Trophoblast cell (in vitro differentiated cells and primary cell): ENCODE data around the gene HMCES. TPM values are rescaled to one million over a fixed set of nuclear protein-coding genes. Genes with fewer than 3 reads are reported as not detected.

Experiments
- DNase-seq, 2 donors: peaks; one replicate each; pipeline ENCODE4 v3.0.0-alpha.2; 2016
- H2AFZ ChIP-seq: 2 replicates; pipeline ENCODE4 v1.6.1; 2013; ENCODE audit warnings: low read length, moderate library complexity, mild to moderate bottlenecking; ENCODE audit not compliant: insufficient read depth, poor library complexity
- H2AK5ac ChIP-seq: 2 replicates; pipeline ENCODE4 v1.6.1; 2013; ENCODE audit warnings: mild to moderate bottlenecking, low read length
- H2BK120ac ChIP-seq: 2 replicates; pipeline ENCODE4 v1.6.1; 2013; ENCODE audit warnings: low read length, mild to moderate bottlenecking, moderate library complexity; ENCODE audit not compliant: insufficient read depth, poor library complexity
- H2BK12ac ChIP-seq: 2 replicates; pipeline ENCODE4 v1.6.1; 2013; ENCODE audit warnings: mild to moderate bottlenecking, low read length, moderate library complexity
- H2BK5ac ChIP-seq: 2 replicates; pipeline ENCODE4 v1.6.1; 2013; ENCODE audit warnings: low read length, low read depth, moderate library complexity, mild to moderate bottlenecking; ENCODE audit not compliant: poor library complexity
- H3K14ac ChIP-seq: 2 replicates; pipeline ENCODE4 v1.6.1; 2013; ENCODE audit warnings: mild to moderate bottlenecking, low read length
- H3K18ac ChIP-seq: 2 replicates; pipeline ENCODE4 v1.6.1; 2013; ENCODE audit warnings: mild to moderate bottlenecking, low read length
- H3K23ac ChIP-seq: 2 replicates; pipeline ENCODE4 v1.6.1; 2013; ENCODE audit warnings: low read length
- H3K27ac ChIP-seq: 2 replicates; pipeline ENCODE4 v1.5.1; 2013; ENCODE audit warnings: low read depth, mild to moderate bottlenecking, inconsistent platforms, low read length, moderate library complexity
- H3K27me3 ChIP-seq: 2 replicates; pipeline ENCODE4 v1.6.1; 2013; ENCODE audit warnings: inconsistent platforms, mild to moderate bottlenecking, low read length, moderate library complexity; ENCODE audit not compliant: insufficient read depth
- H3K36me3 ChIP-seq, 2 experiments: 1 replicate in 1 of 2; 2 replicates in 1 of 2; pipeline ENCODE4 v1.6.1; 2013; ENCODE audit warnings: low read length in 2 of 2, mild to moderate bottlenecking in 2 of 2, moderate library complexity in 1 of 2; ENCODE audit not compliant: insufficient read depth in 2 of 2, control insufficient read depth in 1 of 2
- H3K4ac ChIP-seq: 2 replicates; pipeline ENCODE4 v1.6.1; 2013; ENCODE audit warnings: low read depth, mild to moderate bottlenecking, low read length, moderate library complexity
- H3K4me1 ChIP-seq, 2 experiments: 1 replicate in 1 of 2; 2 replicates in 1 of 2; pipeline ENCODE4 v1.6.1; 2013; ENCODE audit warnings: low read length in 2 of 2, mild to moderate bottlenecking in 2 of 2, moderate library complexity in 1 of 2; ENCODE audit not compliant: insufficient read depth in 2 of 2, control insufficient read depth in 1 of 2
- H3K4me2 ChIP-seq: 2 replicates; pipeline ENCODE4 v1.6.1; 2013; ENCODE audit warnings: inconsistent platforms, mild to moderate bottlenecking, low read length, moderate library complexity
- H3K4me3 ChIP-seq: 2 replicates; pipeline ENCODE4 v1.5.1; 2013; ENCODE audit warnings: mild to moderate bottlenecking, low read depth, low read length, inconsistent platforms
- H3K79me1 ChIP-seq: one replicate; pipeline ENCODE4 v1.6.1; 2013; ENCODE audit warnings: low read length
- H3K79me2 ChIP-seq: 2 replicates; pipeline ENCODE4 v1.6.1; 2013; ENCODE audit warnings: low read length, mild to moderate bottlenecking; ENCODE audit not compliant: control insufficient read depth, insufficient read depth, poor library complexity
- H3K9ac ChIP-seq: 2 replicates; pipeline ENCODE4 v1.6.1; 2013; ENCODE audit warnings: mild to moderate bottlenecking, low read length
- H3K9me3 ChIP-seq: 2 replicates; pipeline ENCODE4 v1.6.1; 2013; ENCODE audit warnings: low read depth, mild to moderate bottlenecking, control low read depth, inconsistent platforms, low read length; ENCODE audit not compliant: insufficient read depth
- H4K12ac ChIP-seq: 2 replicates; pipeline ENCODE4 v1.6.1; 2013; ENCODE audit warnings: low read depth, mild to moderate bottlenecking, low read length, moderate library complexity
- H4K8ac ChIP-seq: 2 replicates; pipeline ENCODE4 v1.6.1; 2013; ENCODE audit warnings: low read depth, mild to moderate bottlenecking, low read length, moderate library complexity
- H4K91ac ChIP-seq: one replicate; pipeline ENCODE4 v1.6.1; 2013; ENCODE audit warnings: low read depth, mild to moderate bottlenecking, low read length, moderate library complexity
- WGBS: extraction: QIAGEN DNeasy Blood & Tissue Kit; methylation state at CpG from one replicate; pipeline ENCODE4 v1.1.7; 2013; ENCODE audit warnings: missing lambda C conversion rate; ENCODE audit not compliant: insufficient read length, insufficient coverage; ENCODE audit errors: extremely low coverage; 5-methylcytosine and 5-hydroxymethylcytosine counted together
- polyA plus RNA-seq: library from polyadenylated mRNA; stranded (reverse); fragments of 200-250 nt; gene quantifications from 2 replicates; pipeline ENCODE4 v1.2.3, GENCODE V29; 2013

The HMCES gene
- 21.7 and 22.2 TPM in 2 replicates for polyA plus RNA-seq

- H3K4me1 ChIP-seq, result peaks cover 0 to 5% of the 10 kb centered on the region in 2 experiments
- H2BK12ac ChIP-seq, result no peak within 1 kb of the TSS
- H3K27ac ChIP-seq, result peak within 1 kb of the TSS; percentile 87
- H4K12ac ChIP-seq, result peak within 1 kb of the TSS; percentile 66
- H3K14ac ChIP-seq, result peak within 1 kb of the TSS; percentile 50
- peak within 1 kb of the TSS; percentile 77 for H2AFZ ChIP-seq
- no peaks in the 10 kb centered on the region for H3K9me3 ChIP-seq
- H3K36me3 ChIP-seq, result peaks cover 23 to 33% of the 10 kb centered on the region in 2 experiments
- peaks cover 6% of the 10 kb centered on the region for H3K79me2 ChIP-seq
- peak within 1 kb of the TSS; percentile 78 for H3K4me3 ChIP-seq
- H3K79me1 ChIP-seq, result peaks cover 9% of the 10 kb centered on the region
- peak within 1 kb of the TSS; percentile 30 for H4K91ac ChIP-seq
- no CpG with 5 or more reads among the region's 44 CpGs for WGBS
- peak within 1 kb of the TSS; percentile 81 for H2BK5ac ChIP-seq
- H3K27me3 ChIP-seq, result no peaks in the 10 kb centered on the region
- peak within 1 kb of the TSS; percentile 77 for H3K4me2 ChIP-seq
- H2AK5ac ChIP-seq, result no peak within 1 kb of the TSS
- peak within 1 kb of the TSS; percentile 53 for H3K18ac ChIP-seq
- peak; percentile 89 to 91 for DNase-seq
- H2BK120ac ChIP-seq, result peak within 1 kb of the TSS; percentile 81
- peak within 1 kb of the TSS; percentile 42 for H3K4ac ChIP-seq
- H3K23ac ChIP-seq, result no peak within 1 kb of the TSS
- H3K9ac ChIP-seq, result peak within 1 kb of the TSS; percentile 68
- H4K8ac ChIP-seq, result peak within 1 kb of the TSS; percentile 73
These were observed at the start of gene HMCES for GRCh38 chr3:129278439-129278965. Gene HMCES (plus strand): TSS chr3:129278870. CDS start chr3:129279733, 863 bp downstream.

- no peak overlapping the region for H3K9ac ChIP-seq
- H4K91ac ChIP-seq, result peak overlapping the region; percentile 87
- DNase-seq, result peak; percentile 63 to 76
- H2BK120ac ChIP-seq, result peak overlapping the region; percentile 34
- no peaks in the 10 kb centered on the region for H3K79me2 ChIP-seq
- peak overlapping the region; percentile 69 for H3K27ac ChIP-seq
- peak overlapping the region; percentile 39 for H4K12ac ChIP-seq
- H3K14ac ChIP-seq, result peak overlapping the region; percentile 49
- H3K4me3 ChIP-seq, result no peak overlapping the region
- H3K27me3 ChIP-seq, result no peaks in the 10 kb centered on the region
- no peaks in the 10 kb centered on the region for H3K36me3 ChIP-seq
- peak overlapping the region; percentile 30 for H3K4ac ChIP-seq
- no peaks in the 10 kb centered on the region for H3K9me3 ChIP-seq
- H2AFZ ChIP-seq, result peak overlapping the region; percentile 32
- peaks cover 10 to 11% of the 10 kb centered on the region in 2 experiments for H3K4me1 ChIP-seq
- peak overlapping the region; percentile 34 for H3K18ac ChIP-seq
- no CpG with 5 or more reads among the region's 11 CpGs for WGBS
- H3K79me1 ChIP-seq, result peaks cover 8% of the 10 kb centered on the region
- H2AK5ac ChIP-seq, result no peak overlapping the region
- H3K23ac ChIP-seq, result no peak overlapping the region
- no peak overlapping the region for H3K4me2 ChIP-seq
- H2BK5ac ChIP-seq, result peak overlapping the region; percentile 18
- H2BK12ac ChIP-seq, result no peak overlapping the region
- H4K8ac ChIP-seq, result peak overlapping the region; percentile 73
These were observed 49.6 kb upstream of the HMCES start for GRCh38 chr3:129228891-129229585.

GRCh38 chr3:129230311-129231019 is 48.2 kb upstream of the HMCES start:
- Histone ChIP-seq H4K8ac (no peak overlapping the region), H4K12ac (no peak overlapping the region), H3K27ac (no peak overlapping the region), H4K91ac (no peak overlapping the region), H2BK12ac (no peak overlapping the region), H3K18ac (no peak overlapping the region), H3K36me3 (no peaks in the 10 kb centered on the region), H3K9me3 (peaks cover under 1% of the 10 kb centered on the region), H3K27me3 (no peaks in the 10 kb centered on the region), H3K79me2 (no peaks in the 10 kb centered on the region), H3K4me1 (peaks cover 10 to 11% of the 10 kb centered on the region in 2 experiments), H3K4me3 (no peak overlapping the region), H3K14ac (no peak overlapping the region), H3K4ac (no peak overlapping the region), H3K79me1 (peaks cover 8% of the 10 kb centered on the region), H3K4me2 (no peak overlapping the region), H2BK5ac (no peak overlapping the region), H2AK5ac (no peak overlapping the region), H3K9ac (no peak overlapping the region), H2BK120ac (no peak overlapping the region), H2AFZ (no peak overlapping the region), H3K23ac (no peak overlapping the region)
- peak in 1 of 2 donors; percentile 72 for DNase-seq
- no CpG with 5 or more reads among the region's 7 CpGs for WGBS

- Histone ChIP-seq H3K18ac (no peak overlapping the region), H3K36me3 (no peaks in the 10 kb centered on the region), H3K4me1 (peaks cover 10 to 11% of the 10 kb centered on the region in 2 experiments), H3K4me3 (no peak overlapping the region), H4K8ac (no peak overlapping the region), H3K4ac (no peak overlapping the region), H3K14ac (no peak overlapping the region), H4K12ac (no peak overlapping the region), H2BK5ac (no peak overlapping the region), H4K91ac (no peak overlapping the region), H3K23ac (no peak overlapping the region), H2AFZ (no peak overlapping the region), H3K9me3 (peaks cover 3% of the 10 kb centered on the region), H3K9ac (no peak overlapping the region), H3K27ac (no peak overlapping the region), H2BK12ac (no peak overlapping the region), H3K4me2 (no peak overlapping the region), H2BK120ac (no peak overlapping the region), H3K79me1 (peaks cover 8% of the 10 kb centered on the region), H3K27me3 (no peaks in the 10 kb centered on the region), H2AK5ac (no peak overlapping the region), H3K79me2 (no peaks in the 10 kb centered on the region)
- no CpG with 5 or more reads among the region's 10 CpGs for WGBS
- DNase-seq, result no peak
These were observed 47.1 kb upstream of the HMCES start for GRCh38 chr3:129231331-129232119.
